Measurements from ENCODE around the gene TADA2B.
"Not testable (repeated sequence)": the region's sequence is repeated elsewhere in the genome, so short reads cannot be mapped to it uniquely, and the experiment has no call there.

The TADA2B gene

DNA sequence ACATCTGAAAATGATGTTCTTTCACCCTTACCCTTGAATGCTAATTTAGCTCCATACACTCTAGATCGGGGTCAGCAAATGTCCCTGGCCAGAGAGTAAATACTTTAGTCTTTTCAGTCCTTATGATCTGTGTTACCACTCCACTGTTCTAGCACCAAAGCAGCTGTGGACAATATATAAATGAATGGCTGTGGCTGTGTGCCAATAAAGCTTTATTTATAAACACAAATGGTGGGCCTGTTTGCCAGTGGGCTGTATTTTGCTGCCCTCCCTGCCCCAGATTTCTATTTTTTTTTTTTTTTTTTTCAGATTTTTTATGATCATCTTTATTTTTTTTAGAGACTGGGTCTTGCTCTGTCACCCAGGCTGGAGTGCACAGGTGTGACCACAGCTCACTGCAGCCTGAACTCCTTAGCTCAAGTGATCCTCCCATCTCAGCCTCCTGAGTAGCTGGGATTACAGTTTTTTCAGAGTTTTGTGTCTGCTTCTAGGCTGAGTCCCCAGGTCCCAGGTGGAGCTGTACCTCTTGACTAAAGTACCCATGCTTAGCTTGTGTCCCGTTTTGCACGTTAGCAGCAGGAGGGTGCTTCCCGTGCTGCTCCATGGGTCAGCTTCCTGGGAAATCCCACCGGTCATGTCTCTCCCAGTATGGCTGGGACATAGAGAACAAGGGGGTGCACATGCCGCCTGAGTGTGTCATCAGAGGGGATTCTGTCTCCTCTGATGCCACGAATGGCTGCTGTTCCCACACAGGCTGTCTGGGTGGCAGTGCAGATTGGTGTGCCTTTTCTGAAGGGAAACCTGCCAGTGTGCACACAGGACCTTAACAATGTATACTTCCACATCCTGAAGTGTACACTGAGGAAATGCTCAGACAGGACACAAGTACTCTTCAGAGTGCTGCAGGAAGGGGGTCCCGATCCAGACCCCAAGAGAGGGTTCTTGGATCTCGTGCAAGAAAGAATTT, 40.7 kb downstream of the TADA2B start:
- TF ChIP-seq, protein P1, sequence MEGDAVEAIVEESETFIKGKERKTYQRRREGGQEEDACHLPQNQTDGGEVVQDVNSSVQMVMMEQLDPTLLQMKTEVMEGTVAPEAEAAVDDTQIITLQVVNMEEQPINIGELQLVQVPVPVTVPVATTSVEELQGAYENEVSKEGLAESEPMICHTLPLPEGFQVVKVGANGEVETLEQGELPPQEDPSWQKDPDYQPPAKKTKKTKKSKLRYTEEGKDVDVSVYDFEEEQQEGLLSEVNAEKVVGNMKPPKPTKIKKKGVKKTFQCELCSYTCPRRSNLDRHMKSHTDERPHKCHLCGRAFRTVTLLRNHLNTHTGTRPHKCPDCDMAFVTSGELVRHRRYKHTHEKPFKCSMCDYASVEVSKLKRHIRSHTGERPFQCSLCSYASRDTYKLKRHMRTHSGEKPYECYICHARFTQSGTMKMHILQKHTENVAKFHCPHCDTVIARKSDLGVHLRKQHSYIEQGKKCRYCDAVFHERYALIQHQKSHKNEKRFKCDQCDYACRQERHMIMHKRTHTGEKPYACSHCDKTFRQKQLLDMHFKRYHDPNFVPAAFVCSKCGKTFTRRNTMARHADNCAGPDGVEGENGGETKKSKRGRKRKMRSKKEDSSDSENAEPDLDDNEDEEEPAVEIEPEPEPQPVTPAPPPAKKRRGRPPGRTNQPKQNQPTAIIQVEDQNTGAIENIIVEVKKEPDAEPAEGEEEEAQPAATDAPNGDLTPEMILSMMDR (IDR thresholded peaks at IDR 0.05; ENCODE audit: low read depth, low read length): no peak
- Histone ChIP-seq H3K4me3 (ENCODE audit: low read depth, low read length) (no peak overlapping the region), H3K27ac (no peak overlapping the region), H3K27me3 (ENCODE audit: insufficient read depth, low read depth, severe bottlenecking) (no peaks in the 10 kb centered on the region), H3K36me3 (no peaks in the 10 kb centered on the region), H3K9me3 (ENCODE audit: severe bottlenecking) (no peaks in the 10 kb centered on the region)
- DNase-seq: no peak

DNA sequence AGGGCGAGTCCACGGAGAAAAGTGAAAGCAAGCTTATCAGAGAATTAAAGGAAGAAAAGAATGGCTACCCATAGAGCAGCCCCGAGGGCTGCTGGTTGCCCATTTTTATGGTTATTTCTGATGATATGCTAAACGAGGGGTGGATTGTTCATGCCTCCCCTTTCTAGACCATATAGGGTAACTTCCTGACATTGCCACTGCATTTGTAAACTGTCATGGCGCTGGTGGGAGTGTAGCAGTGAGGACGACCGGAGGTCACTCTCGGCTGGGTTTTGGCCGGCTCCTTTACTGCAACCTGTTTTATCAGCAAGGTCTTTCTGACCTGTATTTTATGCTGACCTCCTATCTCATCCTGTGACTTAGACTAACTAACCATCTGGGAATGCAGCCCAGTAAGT, 41.4 kb downstream of the TADA2B start:
- not testable (repeated sequence) for H3K27me3 ChIP-seq (ENCODE audit: insufficient read depth, low read depth, severe bottlenecking); H3K9me3 ChIP-seq (ENCODE audit: severe bottlenecking); DNase-seq; H3K36me3 ChIP-seq; H3K4me3 ChIP-seq (ENCODE audit: low read depth, low read length); H3K27ac ChIP-seq

DNA sequence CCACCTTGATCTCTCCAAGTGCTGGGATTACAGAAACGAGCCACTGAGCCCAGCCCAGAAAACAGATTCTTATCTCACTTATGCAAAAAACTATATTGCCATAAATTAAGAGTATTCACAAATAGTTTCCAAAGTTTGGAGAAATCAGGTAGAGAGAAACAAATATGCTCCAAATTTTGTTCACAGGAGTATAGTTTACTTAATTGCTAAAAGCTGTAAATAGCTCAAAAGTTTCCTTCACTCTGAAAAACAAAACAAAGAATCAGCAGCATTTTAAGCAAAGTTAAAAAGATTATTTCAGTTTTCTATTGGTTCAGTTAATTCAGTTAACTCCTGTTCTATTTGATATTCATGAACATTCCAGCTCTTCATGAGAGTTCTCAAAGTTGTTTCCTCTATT, 43.2 kb downstream of the TADA2B start:
- Histone ChIP-seq H3K27ac (no peak overlapping the region), H3K36me3 (no peaks in the 10 kb centered on the region), H3K4me3 (ENCODE audit: low read depth, low read length) (no peak overlapping the region), H3K9me3 (ENCODE audit: severe bottlenecking) (no peaks in the 10 kb centered on the region), H3K27me3 (ENCODE audit: insufficient read depth, low read depth, severe bottlenecking) (no peaks in the 10 kb centered on the region)
- TF ChIP-seq, protein P1 (IDR thresholded peaks at IDR 0.05; ENCODE audit: low read depth, low read length): no peak
- DNase-seq: no peak

DNA sequence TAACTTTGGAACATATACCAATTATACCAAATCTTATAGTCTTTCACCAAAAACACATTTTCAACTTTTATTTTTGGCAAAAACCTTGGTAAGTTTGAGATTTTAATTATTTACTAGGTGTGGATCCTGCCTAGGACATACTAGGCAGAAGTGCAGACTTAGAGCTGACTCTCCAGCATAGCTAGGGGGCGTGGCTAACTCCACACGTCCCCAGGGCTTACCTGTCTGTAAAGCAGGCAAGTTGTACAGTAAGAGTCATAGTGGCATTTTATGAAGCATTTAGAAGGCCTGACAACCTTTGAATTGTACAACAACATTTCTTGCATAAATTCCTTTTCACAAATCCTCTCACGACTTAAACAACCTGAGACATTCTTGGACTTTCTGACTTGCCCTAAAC, 43.9 kb downstream of the TADA2B start:
- H3K36me3 ChIP-seq: no peaks in the 10 kb centered on the region
- no peak overlapping the region for H3K4me3 ChIP-seq (ENCODE audit: low read depth, low read length)
- no peaks in the 10 kb centered on the region for H3K9me3 ChIP-seq (ENCODE audit: severe bottlenecking)
- TF ChIP-seq, protein P1 (IDR thresholded peaks at IDR 0.05; ENCODE audit: low read depth, low read length): no peak
- no peak for DNase-seq
- H3K27ac ChIP-seq: no peak overlapping the region
- H3K27me3 ChIP-seq (ENCODE audit: insufficient read depth, low read depth, severe bottlenecking): no peaks in the 10 kb centered on the region

DNA sequence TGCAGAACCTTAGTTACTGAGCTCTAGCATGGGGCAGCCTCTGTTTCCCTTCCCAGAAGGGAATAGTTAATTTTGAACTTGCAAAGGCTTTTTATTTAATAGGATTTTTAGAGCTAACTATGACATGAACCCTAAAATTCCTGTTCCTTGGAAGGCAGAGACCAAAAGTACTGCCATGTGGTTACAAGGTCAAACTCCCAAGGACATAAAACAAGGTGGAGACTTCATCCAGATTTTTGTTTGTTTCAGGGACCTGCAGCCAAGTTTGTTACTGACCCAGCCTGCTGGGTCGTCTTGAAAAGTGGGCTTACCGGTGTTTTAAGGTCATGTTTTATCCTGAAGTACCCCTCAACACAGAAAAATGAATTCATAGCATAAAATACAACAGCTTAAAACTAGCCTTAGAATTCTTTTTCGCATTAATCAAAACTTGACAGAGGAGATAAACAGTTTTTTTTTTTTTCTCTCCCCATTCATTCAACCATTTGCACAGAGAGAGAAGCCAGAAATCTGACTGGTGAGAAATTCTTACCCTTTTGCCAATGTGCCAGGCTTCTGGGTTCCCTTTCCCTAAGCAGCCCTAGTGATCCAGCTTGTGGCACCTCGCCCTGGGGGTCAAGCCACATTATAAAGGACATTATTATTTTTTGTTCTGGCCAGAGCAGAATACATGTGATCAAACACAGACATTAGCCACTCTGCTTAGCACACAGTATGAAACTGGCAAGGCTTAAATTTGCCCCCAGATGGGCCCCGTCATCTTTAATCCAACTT, 46.2 kb downstream of the TADA2B start:
- no peaks in the 10 kb centered on the region for H3K27me3 ChIP-seq (ENCODE audit: insufficient read depth, low read depth, severe bottlenecking)
- no peaks in the 10 kb centered on the region for H3K9me3 ChIP-seq (ENCODE audit: severe bottlenecking)
- no peaks in the 10 kb centered on the region for H3K36me3 ChIP-seq
- H3K27ac ChIP-seq: no peak overlapping the region
- no peak overlapping the region for H3K4me3 ChIP-seq (ENCODE audit: low read depth, low read length)
- peak; percentile 9 for DNase-seq
- TF ChIP-seq, protein P1 (IDR thresholded peaks at IDR 0.05; ENCODE audit: low read depth, low read length): no peak

DNA sequence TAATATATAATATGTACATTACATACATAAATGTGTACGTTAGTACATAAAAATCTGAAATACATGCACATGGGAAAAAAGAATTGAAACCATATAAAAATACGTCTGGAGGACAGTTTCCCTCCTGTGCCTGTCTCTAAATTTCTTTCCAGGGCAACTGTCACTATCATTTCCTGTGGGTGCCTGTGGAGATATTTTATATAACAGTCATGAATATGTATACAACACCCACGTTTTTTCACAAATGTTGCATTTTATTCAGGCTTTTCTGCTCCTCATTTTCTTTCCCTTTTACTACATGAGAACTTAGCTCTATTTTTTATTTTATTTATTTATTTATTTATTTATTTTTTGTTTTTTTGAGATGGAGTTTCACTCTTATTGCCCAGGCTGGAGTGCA, 48.9 kb downstream of the TADA2B start:
- no peaks in the 10 kb centered on the region for H3K36me3 ChIP-seq
- no peaks in the 10 kb centered on the region for H3K27me3 ChIP-seq (ENCODE audit: insufficient read depth, low read depth, severe bottlenecking)
- TF ChIP-seq, protein P1 (IDR thresholded peaks at IDR 0.05; ENCODE audit: low read depth, low read length): no peak
- H3K27ac ChIP-seq: no peak overlapping the region
- DNase-seq: no peak
- no peaks in the 10 kb centered on the region for H3K9me3 ChIP-seq (ENCODE audit: severe bottlenecking)
- H3K4me3 ChIP-seq (ENCODE audit: low read depth, low read length): no peak overlapping the region
